Smooth muscle cell of the brain vasculature (primary cell): ENCODE data around the gene SPEF1.

Source experiments
- DNase-seq: peaks from one replicate; pipeline ENCODE4 v3.0.0-alpha.2; 2012; ENCODE audit warnings: low read depth, low spot score

SPEF1 gene

DNA sequence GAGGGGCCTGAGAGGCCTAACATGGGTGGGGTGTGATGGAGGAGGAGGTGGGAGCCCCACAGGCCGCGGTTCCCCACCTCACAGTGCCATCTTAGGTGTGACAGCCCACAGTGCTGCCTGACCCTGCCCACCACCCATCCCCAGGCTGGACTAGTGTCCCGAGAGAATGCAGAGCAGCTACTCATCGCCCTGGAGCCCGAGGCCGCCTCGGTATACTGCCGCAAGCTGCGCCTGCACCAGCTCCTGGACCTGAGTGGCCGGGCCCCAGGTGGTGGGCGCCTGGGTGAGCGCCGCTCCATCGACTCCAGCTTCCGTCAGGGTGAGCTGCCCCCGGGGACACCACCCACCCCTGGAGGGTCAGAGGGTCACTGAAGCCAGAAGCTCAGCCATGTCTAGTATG, 33.2 kb downstream of the SPEF1 start:
- DNase-seq = no peak

DNA sequence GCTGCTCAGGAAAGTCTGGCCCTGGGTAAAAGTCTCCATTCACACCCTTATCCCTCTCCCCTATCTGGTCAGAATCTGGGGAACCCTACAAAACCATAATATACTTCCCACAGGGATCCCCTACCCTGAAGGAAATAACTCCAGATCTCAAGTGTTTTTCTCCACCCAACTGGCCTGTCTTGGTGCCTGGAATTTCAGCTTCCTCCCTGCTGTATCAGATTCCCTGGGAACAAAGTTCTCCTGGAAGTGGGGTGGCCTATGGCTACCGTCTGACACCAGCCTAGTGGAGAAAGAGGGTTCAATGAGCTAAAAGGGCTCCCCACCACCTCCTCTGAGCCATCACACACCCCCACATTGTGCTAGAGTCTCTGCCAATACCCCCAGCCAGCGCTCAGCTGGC, 33.8 kb downstream of the SPEF1 start:
- DNase-seq = no peak

DNA sequence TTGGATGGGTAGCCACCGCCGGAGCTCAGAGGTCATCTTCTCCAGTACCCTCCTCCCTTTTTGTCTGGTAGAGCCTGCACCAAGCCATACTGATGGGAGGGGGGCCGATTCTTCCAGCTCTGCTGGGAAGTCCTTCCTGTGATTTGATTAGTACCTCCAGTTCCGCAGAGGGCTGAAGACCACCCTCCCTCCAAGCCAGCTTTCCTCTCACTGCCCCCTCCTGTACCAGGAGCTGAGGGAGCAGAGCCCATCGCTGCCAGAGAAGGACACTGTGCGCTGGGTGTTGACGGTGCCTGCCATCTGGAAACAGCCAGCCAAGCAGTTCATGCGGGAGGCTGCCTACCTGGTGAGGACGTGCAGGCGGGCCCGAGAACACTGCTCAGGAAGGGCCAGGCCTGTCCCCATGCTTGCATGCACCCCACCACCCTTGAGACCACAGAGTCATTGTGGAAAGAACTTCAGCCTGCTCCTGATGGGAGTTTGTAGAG, 35.5 kb downstream of the SPEF1 start:
- DNase-seq = no peak

DNA sequence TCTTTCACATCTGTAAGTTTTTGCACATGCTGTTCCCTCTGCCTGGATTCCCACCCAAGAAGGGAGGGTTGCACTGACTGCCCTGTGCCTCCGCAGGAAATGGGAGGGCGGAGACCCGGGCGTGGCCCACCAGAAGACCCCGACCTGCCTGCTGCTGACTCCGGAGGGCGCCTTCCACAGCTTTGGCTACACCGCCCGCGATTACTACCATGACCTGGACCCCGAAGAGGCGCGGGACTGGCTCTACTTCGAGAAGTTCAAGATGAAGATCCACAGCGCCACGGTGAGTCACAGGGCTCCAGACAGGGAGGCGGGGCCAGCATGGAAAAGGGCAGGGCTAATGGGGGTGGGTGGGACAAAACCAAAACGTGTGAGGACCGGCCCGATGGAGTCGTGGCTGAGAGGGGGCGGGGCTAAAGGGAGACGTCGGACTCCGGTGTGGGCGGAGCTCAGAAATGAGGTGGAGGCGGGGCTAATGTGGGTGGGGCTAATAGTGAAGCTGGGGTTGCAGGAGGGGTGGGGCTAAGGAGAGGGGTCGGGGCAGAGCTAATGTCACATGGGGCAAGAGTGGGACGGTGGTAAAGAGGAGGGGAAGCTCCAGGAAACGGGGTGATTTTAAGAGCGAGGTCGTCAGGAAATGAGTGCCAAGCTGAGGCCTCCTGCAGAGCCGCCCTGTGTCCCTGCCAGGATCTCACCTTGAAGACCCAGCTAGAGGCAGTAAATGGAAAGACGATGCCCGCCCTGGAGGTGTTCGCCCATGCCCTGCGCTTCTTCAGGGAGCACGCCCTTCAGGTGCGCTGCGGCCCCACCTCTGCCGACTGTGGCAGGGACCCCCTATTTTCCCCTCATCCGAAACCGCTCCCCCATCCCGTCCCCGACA, 36.2 kb downstream of the SPEF1 start:
- DNase-seq = no peak

DNA sequence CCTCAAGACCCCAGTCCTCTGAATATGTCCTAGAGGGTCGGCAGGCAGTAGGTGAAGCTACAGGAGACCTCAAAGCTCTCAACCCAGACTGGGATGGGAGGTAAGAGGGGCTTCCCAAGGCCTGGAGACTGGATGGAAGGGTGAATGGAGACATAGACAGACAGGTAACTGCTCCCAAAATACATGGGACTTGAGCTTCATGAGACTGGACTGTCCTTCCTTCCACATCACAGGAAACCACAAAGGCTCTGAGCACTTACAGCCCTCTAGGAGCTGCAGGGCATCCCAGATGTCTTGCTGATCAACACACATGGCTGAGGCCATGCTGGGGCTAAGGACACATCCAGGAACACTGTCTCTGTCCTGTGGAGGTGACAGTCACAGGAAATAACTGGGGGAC, 37.2 kb downstream of the SPEF1 start:
- no peak for DNase-seq

DNA sequence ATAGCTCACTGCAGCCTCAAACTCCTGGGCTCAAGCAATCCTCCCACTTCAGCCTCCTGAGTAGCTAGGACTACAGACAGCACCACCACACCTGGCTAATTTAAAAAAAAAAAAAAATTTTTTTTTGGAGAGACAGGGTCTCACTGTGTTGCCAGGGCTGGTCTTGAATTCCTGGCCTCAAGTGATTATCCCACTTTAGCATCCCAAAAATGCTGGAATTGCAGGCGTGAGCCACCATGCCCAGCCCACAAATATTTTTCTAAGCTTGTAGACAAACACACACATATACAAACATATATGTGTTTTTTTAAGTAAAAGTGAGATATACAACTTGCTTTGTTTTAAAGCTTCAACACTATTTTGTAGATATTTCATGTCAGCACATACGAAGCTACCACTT, 38.0 kb downstream of the SPEF1 start:
- DNase-seq = no peak

DNA sequence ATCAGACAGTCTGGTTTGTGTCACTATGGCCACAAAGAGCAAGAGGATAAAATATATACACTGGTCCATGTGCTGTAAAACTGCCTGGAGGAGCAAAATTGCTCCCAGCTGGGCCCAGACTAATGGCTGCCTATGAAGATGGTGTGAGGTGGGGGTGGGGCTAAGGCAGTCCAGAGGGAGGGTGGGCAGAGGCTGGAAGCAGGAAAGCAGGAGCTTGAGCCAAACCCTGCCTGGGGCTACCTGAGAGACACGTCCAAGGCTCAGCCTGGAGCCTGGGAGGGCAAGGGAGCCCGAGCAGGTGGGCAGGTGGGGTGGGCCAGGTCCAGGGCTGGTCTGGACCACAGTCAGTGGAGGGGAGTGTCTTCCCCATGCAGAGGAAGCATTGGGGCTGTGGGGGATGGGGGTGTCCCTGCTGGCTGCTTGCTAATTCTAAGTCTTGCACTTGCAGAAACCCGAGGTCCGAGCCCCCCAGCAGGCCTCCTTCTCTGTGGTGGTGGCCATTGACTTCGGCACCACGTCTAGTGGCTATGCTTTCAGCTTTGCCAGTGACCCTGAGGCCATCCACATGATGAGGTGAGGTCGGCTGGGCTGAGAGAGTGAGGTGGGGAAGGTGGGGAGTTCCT, 39.3 kb downstream of the SPEF1 start:
- no peak for DNase-seq

DNA sequence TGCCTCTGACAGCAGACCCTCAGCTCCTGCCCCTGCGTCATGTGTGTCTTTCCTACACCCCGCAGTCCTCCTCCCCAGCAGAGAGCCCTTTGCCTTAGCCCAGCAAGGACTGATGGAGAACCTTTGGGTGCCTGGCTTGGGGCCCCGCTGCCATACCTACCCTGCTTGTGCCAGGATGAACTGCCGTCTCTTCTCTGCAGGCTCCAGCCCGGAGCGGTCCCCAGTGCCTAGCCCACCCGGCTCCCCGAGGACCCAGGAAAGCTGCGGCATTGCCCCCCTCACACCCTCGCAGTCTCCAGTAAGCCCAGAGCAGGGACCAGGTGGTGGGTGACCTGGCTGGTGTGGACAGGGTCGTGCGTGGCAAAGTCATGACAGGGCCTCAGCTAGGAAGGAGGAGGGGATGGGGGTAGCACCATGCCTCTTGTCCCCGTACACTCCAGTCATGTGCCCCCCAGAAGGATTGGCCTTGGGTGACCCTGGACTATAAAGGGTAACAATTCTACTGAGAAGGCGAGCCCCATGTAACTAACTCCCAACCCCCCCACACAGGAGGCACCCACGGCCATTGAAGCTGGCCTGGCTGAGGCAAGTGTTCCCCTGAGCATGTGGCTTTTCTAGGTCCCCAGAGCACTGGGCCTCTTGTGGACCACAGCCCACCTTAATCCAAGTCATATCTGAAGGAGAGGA, 40.5 kb downstream of the SPEF1 start:
- no peak for DNase-seq

DNA sequence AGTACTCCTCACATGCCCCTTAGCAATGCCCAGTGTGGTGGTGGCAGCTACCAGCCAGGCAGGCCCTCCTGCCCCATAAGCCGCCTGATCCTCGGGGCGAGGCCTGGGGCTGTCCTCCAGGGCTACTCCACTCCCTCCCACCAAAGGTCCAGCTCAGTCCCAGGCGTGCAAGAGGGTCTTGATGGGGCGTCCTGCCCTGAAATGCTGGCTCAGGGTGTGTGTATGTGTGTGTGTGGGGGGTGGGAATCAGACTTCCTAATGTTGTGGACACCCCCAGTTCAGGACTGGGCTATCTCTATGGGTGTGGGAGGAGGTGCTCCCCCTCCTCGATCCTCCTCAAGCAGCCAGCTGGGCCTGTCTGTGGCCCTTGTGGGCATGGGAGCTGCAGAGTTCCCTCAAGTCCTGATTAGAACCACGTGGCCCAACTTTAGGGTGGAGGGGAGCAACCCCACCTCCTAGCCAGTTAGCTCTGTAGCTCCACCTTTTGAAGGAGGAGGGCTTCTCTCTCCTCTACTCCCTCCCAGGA, 41.3 kb downstream of the SPEF1 start:
- no peak for DNase-seq

DNA sequence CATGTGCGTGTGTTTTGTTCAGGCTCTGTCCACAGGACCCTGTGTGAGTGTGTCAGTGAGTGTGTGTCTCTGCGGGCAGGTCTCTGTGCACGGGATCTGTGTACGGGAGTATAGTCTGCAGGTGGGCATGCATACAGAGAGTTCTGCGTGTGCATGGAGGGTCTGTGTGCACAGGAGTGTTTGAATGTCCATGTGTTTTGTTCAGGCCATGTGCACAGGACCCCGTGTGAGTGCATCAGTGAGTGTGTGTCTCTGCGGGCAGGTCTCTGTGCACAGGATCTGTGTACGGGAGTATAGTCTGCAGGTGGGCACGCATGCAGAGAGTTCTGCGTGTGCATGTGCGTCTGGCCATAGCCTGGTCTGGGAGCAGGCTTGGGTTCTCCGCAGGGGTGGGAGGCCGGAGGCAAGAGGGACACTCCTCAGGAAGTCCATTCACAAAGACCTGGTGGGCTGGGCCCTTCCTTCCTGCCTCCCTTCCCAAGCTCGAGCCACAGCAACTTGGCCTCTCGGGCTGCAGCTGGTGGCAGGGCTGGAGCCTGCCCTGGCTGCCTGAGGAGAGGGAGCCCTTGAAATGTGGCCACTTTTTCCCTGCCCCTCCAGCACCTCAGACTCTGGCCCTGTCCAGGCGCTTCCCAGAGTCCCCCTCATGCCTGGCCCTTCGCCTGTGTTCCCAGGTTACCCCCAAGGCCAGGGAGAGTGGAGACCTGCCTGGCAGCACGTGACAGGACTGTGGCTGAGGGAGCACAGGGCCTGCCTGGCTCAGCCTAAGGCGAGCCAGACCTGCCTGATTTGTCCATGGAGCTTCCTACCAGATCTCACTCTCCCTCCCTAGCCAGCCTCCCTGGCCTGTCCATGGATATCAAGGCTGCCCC, 42.0 kb downstream of the SPEF1 start:
- no peak for DNase-seq

DNA sequence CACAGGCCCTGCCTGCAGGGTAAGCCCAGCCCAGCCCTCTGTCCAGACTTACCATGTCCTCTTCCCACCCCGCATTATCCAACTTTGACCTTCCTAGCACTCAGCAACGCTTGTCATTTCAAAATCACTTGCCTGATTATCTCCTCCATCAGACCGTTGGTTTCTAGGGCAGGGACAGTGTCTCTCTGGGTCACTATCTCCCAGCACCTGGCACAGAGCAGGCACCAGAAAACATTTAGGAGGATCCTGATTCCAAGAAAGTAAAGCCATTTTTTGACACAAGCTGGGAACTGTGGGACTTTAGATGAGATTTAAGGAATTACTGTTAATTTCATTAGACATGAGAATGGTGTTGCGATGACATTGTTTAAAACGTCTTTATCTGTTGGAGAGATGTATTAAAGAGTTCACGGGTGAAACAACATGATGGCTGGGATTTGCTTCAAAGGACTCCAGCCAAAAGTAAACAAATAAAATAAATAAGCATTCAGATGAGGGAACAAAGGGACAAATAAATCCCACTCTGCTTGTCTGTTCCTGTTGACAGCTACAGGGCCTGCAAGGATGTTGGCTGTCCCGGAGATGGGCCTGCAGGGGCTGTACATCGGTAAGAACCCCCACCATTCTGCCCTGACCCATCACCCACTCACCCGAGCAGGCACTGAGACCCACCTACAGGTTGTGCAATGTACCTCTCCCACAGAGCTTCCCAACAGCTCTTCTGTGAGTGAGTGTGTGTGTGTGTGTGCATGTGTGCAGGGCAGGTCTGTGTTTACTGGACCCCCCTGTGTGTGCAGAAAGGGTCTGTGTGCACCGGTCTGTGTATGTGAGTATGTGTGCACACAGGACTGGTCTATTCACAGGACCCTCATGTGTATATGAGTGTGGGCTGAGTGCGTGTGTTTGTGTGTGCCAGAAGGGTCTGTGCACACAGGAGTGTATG, 42.9 kb downstream of the SPEF1 start:
- no peak for DNase-seq

DNA sequence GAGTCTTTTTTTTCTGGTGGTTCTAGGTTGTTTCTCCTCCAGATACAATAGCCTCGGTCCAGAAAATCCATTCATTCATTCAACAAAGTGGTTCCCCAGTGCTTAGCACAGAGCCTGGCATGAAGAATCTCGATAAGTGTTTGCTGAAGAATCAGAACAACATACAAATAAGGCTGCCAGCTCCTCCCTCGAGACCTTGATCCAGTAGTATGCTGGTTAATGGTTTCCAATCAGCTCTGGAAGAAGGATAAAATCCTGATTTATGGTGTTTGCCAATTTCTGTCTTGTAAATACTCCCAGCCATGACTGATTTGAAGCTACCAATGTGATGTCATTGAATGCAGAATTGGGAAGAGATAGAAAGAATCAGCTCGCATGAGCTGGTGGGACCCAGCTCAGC, 45.5 kb downstream of the SPEF1 start:
- DNase-seq = no peak

DNA sequence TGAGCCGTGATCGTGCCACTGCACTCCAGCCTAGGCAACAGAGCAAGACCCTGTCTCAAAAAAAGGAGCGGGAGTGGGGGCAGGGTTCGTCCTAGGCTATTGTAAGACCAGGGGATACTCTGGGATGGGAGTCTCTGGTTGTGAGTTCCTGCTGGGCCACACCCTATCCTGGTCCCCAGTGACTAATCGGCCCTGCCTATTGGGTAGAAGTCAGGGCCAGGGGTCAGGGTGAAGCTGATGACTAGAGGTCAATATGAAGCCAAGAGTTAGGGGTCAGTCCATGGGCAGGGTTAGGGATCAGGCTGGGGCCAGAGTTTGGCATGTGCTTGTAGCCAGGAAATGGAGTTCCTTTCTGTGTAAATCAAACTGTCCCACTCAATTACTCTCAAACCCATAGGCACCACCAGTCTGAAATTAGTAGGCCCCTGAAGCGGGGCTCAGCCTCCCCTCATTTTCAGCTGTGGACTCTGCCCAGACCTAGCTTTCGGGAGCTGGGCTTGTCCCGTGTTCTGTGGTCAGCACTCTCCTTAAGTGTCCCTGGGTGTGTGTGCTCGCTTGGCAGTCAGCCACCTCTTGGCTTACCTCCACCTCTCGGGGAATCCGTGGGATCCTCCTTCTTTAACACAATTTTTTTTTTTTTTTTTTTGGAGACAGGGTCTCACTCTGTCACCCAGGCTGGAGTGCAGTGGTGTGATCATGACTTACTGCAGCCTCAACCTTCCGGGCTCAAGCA, 47.0 kb downstream of the SPEF1 start:
- DNase-seq = no peak

DNA sequence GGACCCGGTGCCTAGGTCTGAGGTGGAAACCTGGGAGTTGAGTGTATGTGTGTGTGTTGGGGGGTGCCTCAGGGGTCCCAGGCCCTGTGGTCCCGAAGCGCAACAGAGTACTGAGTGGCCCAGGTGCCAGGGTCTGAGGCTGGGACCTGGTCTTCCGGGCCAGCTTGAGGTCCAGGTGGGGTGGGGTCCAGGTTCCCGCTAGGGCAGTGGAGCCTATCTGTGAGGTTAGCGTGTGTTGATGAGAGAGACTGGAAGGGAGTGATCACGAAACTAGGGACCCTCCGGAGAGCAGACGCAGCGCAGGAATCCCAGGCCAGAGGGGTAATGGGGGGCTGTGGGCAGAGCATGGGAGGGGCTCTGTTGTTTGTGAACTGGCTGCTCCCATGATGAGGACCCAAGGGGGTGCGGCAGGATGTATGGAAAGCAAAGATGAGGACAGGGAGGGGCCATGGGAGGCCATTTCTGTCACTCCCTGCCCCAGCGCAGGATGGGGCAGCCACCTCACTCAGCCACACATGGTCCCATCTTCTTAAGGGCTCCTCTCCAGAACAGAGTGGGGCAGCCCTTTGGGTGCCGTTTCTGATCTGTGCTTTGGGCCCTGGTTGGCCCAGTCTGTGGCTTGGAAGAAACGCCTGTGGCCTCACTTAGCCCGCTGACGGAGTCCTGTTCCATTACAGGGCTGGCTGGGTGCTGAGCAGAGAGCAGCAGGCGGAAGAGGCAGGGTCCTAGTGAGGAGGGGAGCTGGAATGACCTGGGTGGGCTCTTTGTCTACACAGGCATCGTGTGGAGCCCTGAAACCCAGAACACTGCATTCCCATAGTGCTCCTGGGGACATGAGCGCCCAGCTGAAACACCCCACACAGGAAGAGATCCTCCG, 47.9 kb downstream of the SPEF1 start:
- DNase-seq = no peak

DNA sequence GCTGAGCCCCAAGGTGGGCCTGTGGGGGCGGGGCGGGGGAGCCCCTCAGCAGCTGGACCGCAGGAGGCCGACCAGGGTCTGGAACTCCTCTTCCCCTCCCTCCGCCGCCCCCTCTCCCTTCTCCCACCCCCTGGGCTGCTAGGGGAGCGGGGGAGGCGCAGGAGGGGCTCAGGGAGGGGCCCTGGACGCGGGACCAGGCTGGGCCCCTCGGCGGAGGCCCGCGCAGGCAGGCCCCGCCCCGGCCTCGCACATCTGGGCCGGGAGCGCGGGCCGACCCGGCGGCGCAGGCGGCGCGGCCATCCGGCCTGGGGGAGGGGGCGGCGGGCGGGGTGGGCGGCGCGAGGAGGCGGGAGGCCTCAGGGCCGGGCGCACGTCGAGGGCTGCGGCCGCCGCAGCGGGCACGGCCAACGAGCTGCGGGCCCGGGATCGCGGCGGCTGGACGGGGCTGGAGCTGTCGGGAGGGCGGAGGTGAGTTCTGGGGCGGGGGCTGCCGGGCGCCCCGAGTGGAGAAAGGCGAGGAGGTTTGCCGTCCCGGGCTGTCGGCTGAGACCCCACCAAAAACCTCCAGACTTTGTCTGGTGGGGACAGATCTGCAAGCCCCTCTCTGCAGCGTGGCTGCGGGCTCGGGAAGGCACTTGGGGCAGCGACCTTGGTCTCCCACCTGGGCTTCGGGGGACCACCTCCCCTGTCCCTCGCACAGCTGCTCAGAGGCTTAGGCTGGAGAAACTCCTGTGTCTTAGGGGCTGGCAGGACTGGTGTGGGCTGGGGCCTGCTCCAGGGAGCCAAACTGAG, 48.7 kb downstream of the SPEF1 start, which contains the start of gene HSPA12B:
HSPA12B (plus strand) TSS at position 359 of the 792 bp plus-strand sequence. CDS start 5,990 bp downstream, outside the sequence.
- DNase-seq = no peak

DNA sequence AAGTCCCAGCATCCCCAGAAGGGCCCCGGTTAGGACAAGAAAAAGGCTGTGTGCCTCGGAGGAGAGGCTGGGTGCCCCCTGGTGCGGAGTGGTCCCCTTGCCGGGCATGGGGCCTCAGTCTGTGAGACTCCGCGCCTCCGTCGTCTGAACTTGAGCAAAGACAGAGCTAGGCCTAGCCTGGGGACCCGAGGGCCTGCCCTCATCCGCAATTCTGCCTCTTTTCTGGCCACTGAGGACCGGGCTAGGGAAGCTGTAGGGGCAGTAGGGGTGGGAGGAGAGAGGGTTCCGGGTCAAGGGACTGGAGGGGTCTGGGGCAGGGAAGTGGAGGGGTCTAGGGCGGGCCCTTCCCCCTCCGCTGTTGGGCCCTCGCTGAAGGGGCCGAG, 49.3 kb downstream of the SPEF1 start:
- DNase-seq = no peak

DNA sequence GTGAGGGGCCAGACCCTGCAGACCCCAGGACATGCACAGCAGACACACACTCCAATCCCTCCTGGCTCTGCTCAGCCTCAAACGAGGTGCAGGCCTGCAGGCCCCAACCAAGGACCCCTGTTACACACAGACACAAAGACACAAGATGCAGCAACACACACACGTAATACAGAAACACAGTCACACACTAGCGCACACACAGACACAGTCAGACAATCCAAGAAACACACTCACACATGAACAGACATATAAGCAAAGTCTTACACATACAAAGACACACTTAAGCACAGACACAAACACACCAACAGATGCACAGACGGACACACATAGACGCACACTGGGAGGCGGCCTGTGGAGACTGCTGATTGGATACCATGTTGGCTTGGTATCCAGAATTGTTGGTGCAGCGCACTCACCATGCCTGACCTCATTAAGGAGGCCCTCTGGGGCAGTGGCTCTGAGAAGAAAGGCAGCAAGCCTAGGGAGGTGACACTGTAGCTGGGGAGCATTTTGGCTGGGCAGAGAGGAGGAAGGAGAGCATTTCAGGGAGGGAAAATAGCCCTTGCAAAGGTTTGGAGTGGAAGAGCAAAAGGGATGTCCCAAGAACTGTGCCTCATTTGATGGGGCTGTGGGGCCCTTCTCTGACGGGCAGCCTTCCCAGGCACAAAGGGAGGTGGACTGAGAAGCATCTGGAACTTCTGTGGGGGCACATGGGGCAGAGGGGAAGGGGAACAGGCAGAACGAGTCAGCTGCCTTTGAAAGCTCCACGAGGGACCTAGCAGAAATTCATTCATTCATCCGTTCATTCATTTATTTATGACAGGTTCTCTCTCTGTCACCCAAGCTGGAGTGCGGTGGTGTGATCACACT, 50.2 kb downstream of the SPEF1 start:
- DNase-seq = no peak
